Measurements from ENCODE around the gene MAPK1. TPM values are rescaled to one million over a fixed set of nuclear protein-coding genes. Genes with fewer than 3 reads are reported as not detected.

MAPK1 gene
- total RNA-seq, 1 experiment from 2014 or later = 53.6 TPM

GRCh38 chr22:21860491-21861039 is 6.9 kb downstream of the MAPK1 start:
- no peaks in the 10 kb centered on the region for H3K9me3 ChIP-seq (ENCODE audit: low read length)
- peaks cover 62% of the 10 kb centered on the region for H3K4me1 ChIP-seq (ENCODE audit: low read length)
- no peak overlapping the region for H3K9ac ChIP-seq (ENCODE audit: low read length)
- no peaks in the 10 kb centered on the region for H3K36me3 ChIP-seq (ENCODE audit: insufficient read depth, low read length)
- peaks cover 24% of the 10 kb centered on the region; the same call in 1 of the 2 replicates for H4K20me1 ChIP-seq (ENCODE audit: insufficient read depth, low read depth, low read length)
- H3K27ac ChIP-seq (ENCODE audit: low read length) = no peak overlapping the region
- H3K4me3 ChIP-seq (ENCODE audit: low read length) = no peak overlapping the region
- no peak for DNase-seq
- no peaks in the 10 kb centered on the region for H3K27me3 ChIP-seq (ENCODE audit: low read length)
- no peaks in the 10 kb centered on the region for H3K9me2 ChIP-seq (replicated peaks; ENCODE audit: insufficient read depth, low read length)
- H3K4me2 ChIP-seq (ENCODE audit: low read depth, low read length, poor library complexity, severe bottlenecking) = no peak overlapping the region
- peaks cover 99% of the 10 kb centered on the region for H3K79me2 ChIP-seq (ENCODE audit: low read length)
- no peak overlapping the region for H2AFZ ChIP-seq (ENCODE audit: low read length)

- peaks cover 47% of the 10 kb centered on the region for H3K4me1 ChIP-seq (ENCODE audit: low read length)
- H3K36me3 ChIP-seq (ENCODE audit: insufficient read depth, low read length) = no peaks in the 10 kb centered on the region; the same call in 1 of the 2 replicates
- DNase-seq = no peak
- no peaks in the 10 kb centered on the region for H3K9me3 ChIP-seq (ENCODE audit: low read length)
- peak overlapping the region; percentile 8 for H3K4me2 ChIP-seq (ENCODE audit: low read depth, low read length, poor library complexity, severe bottlenecking)
- H3K27ac ChIP-seq (ENCODE audit: low read length) = 0 out of 2 replicates have a peak overlapping the region, but pooled peaks have one; percentile 20
- H4K20me1 ChIP-seq (ENCODE audit: insufficient read depth, low read depth, low read length) = peaks cover 39% of the 10 kb centered on the region
- H3K9me2 ChIP-seq (replicated peaks; ENCODE audit: insufficient read depth, low read length) = no peaks in the 10 kb centered on the region
- H2AFZ ChIP-seq (ENCODE audit: low read length) = no peak overlapping the region
- peaks cover 99% of the 10 kb centered on the region for H3K79me2 ChIP-seq (ENCODE audit: low read length)
- no peaks in the 10 kb centered on the region for H3K27me3 ChIP-seq (ENCODE audit: low read length)
- no peak overlapping the region for H3K4me3 ChIP-seq (ENCODE audit: low read length)
- no peak overlapping the region; the same call in 1 of the 2 replicates for H3K9ac ChIP-seq (ENCODE audit: low read length)
These were observed 9.2 kb downstream of the MAPK1 start for GRCh38 chr22:21858025-21858764.

- Histone ChIP-seq H3K4me1 (ENCODE audit: low read length) (peaks cover 43% of the 10 kb centered on the region), H3K79me2 (ENCODE audit: low read length) (peaks cover 100% of the 10 kb centered on the region), H3K27me3 (ENCODE audit: low read length) (no peaks in the 10 kb centered on the region), H3K4me3 (ENCODE audit: low read length) (no peak overlapping the region), H2AFZ (ENCODE audit: low read length) (no peak overlapping the region), H4K20me1 (ENCODE audit: insufficient read depth, low read depth, low read length) (peaks cover 35% of the 10 kb centered on the region), H3K9me3 (ENCODE audit: low read length) (no peaks in the 10 kb centered on the region), H3K9me2 (replicated peaks; ENCODE audit: insufficient read depth, low read length) (no peaks in the 10 kb centered on the region), H3K27ac (ENCODE audit: low read length) (0 out of 2 replicates have a peak overlapping the region, but pooled peaks have one; percentile 20), H3K9ac (ENCODE audit: low read length) (no peak overlapping the region), H3K36me3 (ENCODE audit: insufficient read depth, low read length) (no peaks in the 10 kb centered on the region; the same call in 1 of the 2 replicates), H3K4me2 (ENCODE audit: low read depth, low read length, poor library complexity, severe bottlenecking) (peak overlapping the region; percentile 8)
- no peak for DNase-seq
These were observed 9.9 kb downstream of the MAPK1 start for GRCh38 chr22:21857481-21857914.

GRCh38 chr22:21856868-21857267 is 10.6 kb downstream of the MAPK1 start:
- Histone ChIP-seq H3K79me2 (ENCODE audit: low read length) (peaks cover 100% of the 10 kb centered on the region), H3K9ac (ENCODE audit: low read length) (no peak overlapping the region), H3K4me3 (ENCODE audit: low read length) (no peak overlapping the region), H3K36me3 (ENCODE audit: insufficient read depth, low read length) (no peaks in the 10 kb centered on the region; the same call in 1 of the 2 replicates), H3K27ac (ENCODE audit: low read length) (no peak overlapping the region), H2AFZ (ENCODE audit: low read length) (no peak overlapping the region), H3K4me1 (ENCODE audit: low read length) (peaks cover 41% of the 10 kb centered on the region), H3K4me2 (ENCODE audit: low read depth, low read length, poor library complexity, severe bottlenecking) (no peak overlapping the region), H3K9me2 (replicated peaks; ENCODE audit: insufficient read depth, low read length) (no peaks in the 10 kb centered on the region), H4K20me1 (ENCODE audit: insufficient read depth, low read depth, low read length) (peaks cover 32% of the 10 kb centered on the region), H3K27me3 (ENCODE audit: low read length) (no peaks in the 10 kb centered on the region), H3K9me3 (ENCODE audit: low read length) (no peaks in the 10 kb centered on the region)
- no peak for DNase-seq

GRCh38 chr22:21856197-21856596 is 11.2 kb downstream of the MAPK1 start:
- peaks cover 100% of the 10 kb centered on the region for H3K79me2 ChIP-seq (ENCODE audit: low read length)
- no peaks in the 10 kb centered on the region for H3K9me3 ChIP-seq (ENCODE audit: low read length)
- no peak overlapping the region for H3K4me3 ChIP-seq (ENCODE audit: low read length)
- peaks cover 26% of the 10 kb centered on the region for H4K20me1 ChIP-seq (ENCODE audit: insufficient read depth, low read depth, low read length)
- H2AFZ ChIP-seq (ENCODE audit: low read length) = no peak overlapping the region
- H3K9me2 ChIP-seq (replicated peaks; ENCODE audit: insufficient read depth, low read length) = no peaks in the 10 kb centered on the region
- H3K4me1 ChIP-seq (ENCODE audit: low read length) = peaks cover 35% of the 10 kb centered on the region
- no peaks in the 10 kb centered on the region for H3K27me3 ChIP-seq (ENCODE audit: low read length)
- H3K36me3 ChIP-seq (ENCODE audit: insufficient read depth, low read length) = no peaks in the 10 kb centered on the region; the same call in 1 of the 2 replicates
- no peak overlapping the region for H3K27ac ChIP-seq (ENCODE audit: low read length)
- no peak overlapping the region for H3K9ac ChIP-seq (ENCODE audit: low read length)
- H3K4me2 ChIP-seq (ENCODE audit: low read depth, low read length, poor library complexity, severe bottlenecking) = no peak overlapping the region
- no peak for DNase-seq

GRCh38 chr22:21855676-21856075 is 11.8 kb downstream of the MAPK1 start:
- Histone ChIP-seq H3K9ac (ENCODE audit: low read length) (no peak overlapping the region), H3K27ac (ENCODE audit: low read length) (no peak overlapping the region), H3K4me2 (ENCODE audit: low read depth, low read length, poor library complexity, severe bottlenecking) (no peak overlapping the region), H2AFZ (ENCODE audit: low read length) (no peak overlapping the region), H3K36me3 (ENCODE audit: insufficient read depth, low read length) (no peaks in the 10 kb centered on the region; the same call in 1 of the 2 replicates), H3K4me3 (ENCODE audit: low read length) (no peak overlapping the region), H3K9me3 (ENCODE audit: low read length) (no peaks in the 10 kb centered on the region), H3K9me2 (replicated peaks; ENCODE audit: insufficient read depth, low read length) (no peaks in the 10 kb centered on the region), H4K20me1 (ENCODE audit: insufficient read depth, low read depth, low read length) (peaks cover 25% of the 10 kb centered on the region), H3K79me2 (ENCODE audit: low read length) (peaks cover 100% of the 10 kb centered on the region), H3K27me3 (ENCODE audit: low read length) (no peaks in the 10 kb centered on the region), H3K4me1 (ENCODE audit: low read length) (peaks cover 37% of the 10 kb centered on the region)
- no peak for DNase-seq

GRCh38 chr22:21850660-21851059 is 16.8 kb downstream of the MAPK1 start:
- peak overlapping the region; percentile 39 for H3K27ac ChIP-seq (ENCODE audit: low read length)
- no peak overlapping the region for H3K4me3 ChIP-seq (ENCODE audit: low read length)
- H3K4me1 ChIP-seq (ENCODE audit: low read length) = peaks cover 16% of the 10 kb centered on the region
- no peaks in the 10 kb centered on the region for H3K9me2 ChIP-seq (replicated peaks; ENCODE audit: insufficient read depth, low read length)
- H3K79me2 ChIP-seq (ENCODE audit: low read length) = peaks cover 94% of the 10 kb centered on the region
- no peaks in the 10 kb centered on the region for H3K9me3 ChIP-seq (ENCODE audit: low read length)
- H3K27me3 ChIP-seq (ENCODE audit: low read length) = no peaks in the 10 kb centered on the region
- no peaks in the 10 kb centered on the region; the same call in 1 of the 2 replicates for H3K36me3 ChIP-seq (ENCODE audit: insufficient read depth, low read length)
- no peak overlapping the region for H3K9ac ChIP-seq (ENCODE audit: low read length)
- H2AFZ ChIP-seq (ENCODE audit: low read length) = no peak overlapping the region
- peaks cover 15% of the 10 kb centered on the region for H4K20me1 ChIP-seq (ENCODE audit: insufficient read depth, low read depth, low read length)
- no peak overlapping the region for H3K4me2 ChIP-seq (ENCODE audit: low read depth, low read length, poor library complexity, severe bottlenecking)
- no peak for DNase-seq

GRCh38 chr22:21849489-21849888 is 18.0 kb downstream of the MAPK1 start:
- no peak overlapping the region for H2AFZ ChIP-seq (ENCODE audit: low read length)
- H3K9ac ChIP-seq (ENCODE audit: low read length) = no peak overlapping the region
- H3K79me2 ChIP-seq (ENCODE audit: low read length) = peaks cover 94% of the 10 kb centered on the region
- DNase-seq = no peak
- H3K9me2 ChIP-seq (replicated peaks; ENCODE audit: insufficient read depth, low read length) = no peaks in the 10 kb centered on the region
- peaks cover 7% of the 10 kb centered on the region for H4K20me1 ChIP-seq (ENCODE audit: insufficient read depth, low read depth, low read length)
- H3K4me3 ChIP-seq (ENCODE audit: low read length) = no peak overlapping the region
- H3K27ac ChIP-seq (ENCODE audit: low read length) = no peak overlapping the region
- H3K36me3 ChIP-seq (ENCODE audit: insufficient read depth, low read length) = no peaks in the 10 kb centered on the region; the same call in 1 of the 2 replicates
- no peaks in the 10 kb centered on the region for H3K27me3 ChIP-seq (ENCODE audit: low read length)
- no peaks in the 10 kb centered on the region for H3K9me3 ChIP-seq (ENCODE audit: low read length)
- H3K4me2 ChIP-seq (ENCODE audit: low read depth, low read length, poor library complexity, severe bottlenecking) = no peak overlapping the region
- H3K4me1 ChIP-seq (ENCODE audit: low read length) = peaks cover 16% of the 10 kb centered on the region
